HUES64 (cell line): ENCODE results near the gene NXPE1.

Experiments used
- H3K27ac ChIP-seq: 2 replicates; pipeline ENCODE4 v1.7.0; 2013; ENCODE audit warnings: low read depth, low read length, inconsistent platforms
- H3K27me3 ChIP-seq: 2 replicates; pipeline ENCODE4 v1.6.1; 2013; ENCODE audit warnings: mild to moderate bottlenecking, low read length; ENCODE audit not compliant: insufficient read depth
- H3K36me3 ChIP-seq: 2 replicates; pipeline ENCODE4 v1.6.1; 2013; ENCODE audit warnings: mild to moderate bottlenecking, low read length; ENCODE audit not compliant: insufficient read depth
- H3K4me1 ChIP-seq: 2 replicates; pipeline ENCODE4 v1.6.1; 2013; ENCODE audit warnings: mild to moderate bottlenecking, low read length, moderate library complexity; ENCODE audit not compliant: insufficient read depth
- H3K4me3 ChIP-seq: 2 replicates; pipeline ENCODE4 v1.5.1; 2013; ENCODE audit warnings: mild to moderate bottlenecking, low read length, moderate library complexity
- H3K9ac ChIP-seq: 2 replicates; pipeline ENCODE4 v1.6.1; 2013; ENCODE audit warnings: mild to moderate bottlenecking, low read depth, low read length
- H3K9me3 ChIP-seq: 2 replicates; pipeline ENCODE4 v1.6.1; 2013; ENCODE audit warnings: low read depth, low read length; ENCODE audit not compliant: insufficient read depth
- WGBS: fragments of 150-250, 120-280 bp; methylation state at CpG from one replicate; pipeline ENCODE4 v1.1.7; 2013; ENCODE audit warnings: missing lambda C conversion rate; 5-methylcytosine and 5-hydroxymethylcytosine counted together

Gene NXPE1

DNA sequence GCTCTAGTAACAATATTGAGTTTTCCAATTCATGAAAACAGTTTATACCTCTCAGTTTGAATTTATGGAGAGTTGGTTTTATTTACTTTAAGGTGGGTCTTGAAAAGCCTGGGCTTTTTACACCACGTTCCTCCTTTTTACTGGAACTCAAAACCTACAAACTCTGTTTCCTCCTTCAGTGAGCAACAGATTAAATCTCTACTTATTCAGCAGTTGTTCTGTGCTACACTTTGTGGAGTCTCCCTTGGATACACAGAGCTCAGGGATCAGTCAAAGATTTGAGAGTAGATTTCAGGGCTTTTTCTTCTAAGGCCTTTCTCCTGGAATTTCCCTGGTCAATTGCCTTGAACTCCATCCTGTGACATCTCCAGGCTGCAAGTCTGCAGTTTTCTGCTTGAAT is 3.5 kb downstream of the NXPE1 start:
- H3K9ac ChIP-seq, result no peak overlapping the region
- H3K9me3 ChIP-seq, result no peaks in the 10 kb centered on the region
- H3K27ac ChIP-seq, result no peak overlapping the region
- no peaks in the 10 kb centered on the region for H3K36me3 ChIP-seq
- no peak overlapping the region for H3K4me3 ChIP-seq
- WGBS, result 84% methylated on average over 1 of the region's 1 CpG
- peaks cover 7% of the 10 kb centered on the region for H3K4me1 ChIP-seq
- H3K27me3 ChIP-seq, result no peaks in the 10 kb centered on the region

DNA sequence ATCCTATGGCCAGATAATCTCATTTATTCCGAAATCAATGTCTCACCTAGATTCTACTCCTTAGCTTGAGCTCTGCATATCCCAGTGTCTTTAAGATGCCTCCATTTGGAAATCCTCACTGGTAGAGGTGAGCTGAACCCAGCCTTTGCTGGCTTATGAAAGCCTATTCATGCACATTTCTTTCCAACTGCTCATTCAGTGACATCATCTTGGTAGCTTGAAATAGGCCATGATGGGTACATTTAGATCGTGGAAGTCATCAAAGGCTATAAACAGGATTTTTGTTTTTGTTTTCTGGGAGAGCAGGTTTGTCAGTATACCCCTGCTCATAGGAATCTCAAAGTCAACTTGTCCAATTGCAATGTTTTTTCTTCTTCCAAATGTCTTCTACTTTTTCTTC is 6.0 kb downstream of the NXPE1 start:
- H3K9me3 ChIP-seq, result no peaks in the 10 kb centered on the region
- H3K27ac ChIP-seq, result no peak overlapping the region
- no peaks in the 10 kb centered on the region for H3K36me3 ChIP-seq
- no peaks in the 10 kb centered on the region for H3K27me3 ChIP-seq
- no peaks in the 10 kb centered on the region for H3K4me1 ChIP-seq
- no peak overlapping the region for H3K9ac ChIP-seq
- 87% methylated on average over 2 of the region's 2 CpGs for WGBS
- no peak overlapping the region for H3K4me3 ChIP-seq

DNA sequence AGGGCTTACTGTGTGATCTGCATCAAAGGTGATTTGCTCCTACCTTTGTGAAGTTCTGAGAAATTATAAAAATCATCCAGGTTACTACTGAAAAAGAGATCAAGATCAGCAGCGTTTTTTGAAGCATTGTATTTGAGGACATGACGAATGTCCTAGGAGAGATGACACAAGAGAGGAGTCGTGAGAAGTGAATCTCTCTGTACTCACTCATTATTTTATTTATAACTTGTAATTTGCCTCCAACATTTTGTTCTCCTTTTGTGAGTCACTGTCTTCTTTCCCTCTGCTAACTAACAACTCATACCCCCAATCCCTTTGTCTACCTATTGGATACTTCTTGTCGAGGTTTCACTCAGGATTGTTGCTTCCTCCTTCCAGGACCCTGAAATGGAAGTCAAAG is 8.6 kb downstream of the NXPE1 start:
- 95% methylated on average over 4 of the region's 4 CpGs for WGBS
- Histone ChIP-seq H3K9ac (no peak overlapping the region), H3K36me3 (no peaks in the 10 kb centered on the region), H3K27ac (no peak overlapping the region), H3K27me3 (no peaks in the 10 kb centered on the region), H3K4me1 (no peaks in the 10 kb centered on the region), H3K4me3 (no peak overlapping the region), H3K9me3 (no peaks in the 10 kb centered on the region)

DNA sequence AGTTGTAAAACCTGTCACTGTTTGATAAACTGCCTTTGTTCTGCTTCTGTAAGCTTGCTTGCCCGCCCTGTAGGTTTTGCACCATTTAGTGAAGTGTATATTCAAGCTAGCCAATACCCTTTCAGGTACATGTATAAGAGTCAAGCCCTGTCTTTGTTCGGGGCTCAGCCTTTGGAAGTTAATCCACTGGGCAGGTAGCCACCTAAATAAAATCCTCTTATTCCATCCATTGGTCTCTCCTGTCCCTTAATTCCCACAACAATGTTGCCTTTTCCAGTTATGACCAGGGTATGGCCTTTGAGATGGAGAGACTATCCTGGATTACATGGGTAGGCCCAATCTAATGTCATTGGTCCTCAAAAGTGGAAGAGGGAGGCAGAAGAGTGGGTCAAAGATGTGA is 34.0 kb downstream of the NXPE1 start:
- H3K9ac ChIP-seq, result no peak overlapping the region
- no peaks in the 10 kb centered on the region for H3K27me3 ChIP-seq
- no peak overlapping the region for H3K27ac ChIP-seq
- 93% methylated on average over 2 of the region's 2 CpGs for WGBS
- no peaks in the 10 kb centered on the region for H3K4me1 ChIP-seq
- no peak overlapping the region for H3K4me3 ChIP-seq
- H3K9me3 ChIP-seq, result peaks cover 22% of the 10 kb centered on the region
- no peaks in the 10 kb centered on the region for H3K36me3 ChIP-seq

DNA sequence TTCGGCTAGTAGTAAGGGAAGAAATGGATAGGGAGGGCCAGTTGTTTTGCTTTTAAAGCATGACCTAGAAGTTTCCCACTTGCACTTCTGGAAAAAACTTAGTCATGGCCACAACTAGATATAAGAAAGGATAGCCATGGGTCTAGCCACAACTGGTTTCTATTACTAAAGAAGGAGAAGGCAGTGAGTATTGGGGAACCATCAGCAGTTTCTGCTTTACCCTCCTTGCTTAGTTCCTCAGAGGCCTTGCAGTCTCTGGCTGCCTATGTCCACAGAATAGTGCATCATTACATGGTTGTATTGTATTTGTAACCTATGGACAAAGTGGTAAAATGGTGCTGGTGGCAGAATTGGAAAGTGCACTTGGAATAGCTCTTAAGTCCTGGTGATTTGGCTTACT is 35.6 kb downstream of the NXPE1 start:
- 78% methylated on average over 1 of the region's 1 CpG for whole genome bisulfite sequencing
- H3K9ac ChIP-seq, result no peak overlapping the region
- H3K4me3 ChIP-seq, result no peak overlapping the region
- no peak overlapping the region for H3K27ac ChIP-seq
- no peaks in the 10 kb centered on the region for H3K27me3 ChIP-seq
- peaks cover 19% of the 10 kb centered on the region for H3K9me3 ChIP-seq
- H3K4me1 ChIP-seq, result no peaks in the 10 kb centered on the region
- no peaks in the 10 kb centered on the region for H3K36me3 ChIP-seq

DNA sequence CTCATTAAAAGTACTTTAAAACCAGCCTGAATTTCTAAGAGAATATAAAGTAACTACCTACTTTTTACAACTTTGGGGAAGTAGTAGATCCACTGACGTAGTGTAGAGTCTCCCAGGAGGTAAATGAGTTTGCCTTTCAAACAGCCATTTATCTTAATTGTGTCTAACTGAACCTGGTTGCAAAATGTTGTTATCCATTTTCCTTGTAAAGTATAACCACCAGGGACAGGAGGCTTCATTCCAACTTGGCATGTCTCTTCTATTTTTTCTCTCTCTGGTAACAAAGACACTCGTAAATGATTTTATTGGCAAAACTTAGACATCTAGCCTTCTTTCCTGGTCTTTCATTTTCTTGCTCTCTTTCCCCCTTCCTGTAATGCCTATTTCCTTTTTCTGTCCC is 36.9 kb downstream of the NXPE1 start:
- peaks cover 19% of the 10 kb centered on the region for H3K9me3 ChIP-seq
- no peaks in the 10 kb centered on the region for H3K27me3 ChIP-seq
- H3K27ac ChIP-seq, result no peak overlapping the region
- no peak overlapping the region for H3K9ac ChIP-seq
- no peak overlapping the region for H3K4me3 ChIP-seq
- 86% methylated on average over 2 of the region's 2 CpGs for WGBS
- no peaks in the 10 kb centered on the region for H3K4me1 ChIP-seq
- H3K36me3 ChIP-seq, result no peaks in the 10 kb centered on the region

DNA sequence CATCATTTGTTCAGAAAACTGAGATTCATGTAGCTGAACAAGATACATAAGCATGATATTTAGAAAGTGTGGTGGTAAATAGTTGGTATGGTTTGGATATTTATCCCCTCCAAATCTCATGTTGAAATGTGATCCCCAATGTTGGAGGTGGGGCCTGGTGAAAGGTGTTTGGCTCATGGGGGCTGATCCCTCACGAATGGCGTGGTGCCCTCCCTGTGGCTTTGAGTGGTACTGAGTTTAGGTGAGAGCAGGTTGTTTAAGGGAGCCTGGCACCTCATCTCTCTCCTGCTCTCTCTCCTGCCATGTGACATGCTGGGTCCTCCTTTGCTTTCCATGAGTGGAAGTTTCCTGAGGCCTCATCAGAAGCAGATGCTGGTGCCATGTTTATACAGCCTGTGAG is 48.1 kb downstream of the NXPE1 start:
- no peaks in the 10 kb centered on the region for H3K9me3 ChIP-seq
- H3K27ac ChIP-seq, result no peak overlapping the region
- no peak overlapping the region for H3K9ac ChIP-seq
- no peaks in the 10 kb centered on the region for H3K36me3 ChIP-seq
- WGBS, result 95% methylated on average over 2 of the region's 2 CpGs
- no peak overlapping the region for H3K4me3 ChIP-seq
- no peaks in the 10 kb centered on the region for H3K4me1 ChIP-seq
- H3K27me3 ChIP-seq, result no peaks in the 10 kb centered on the region

DNA sequence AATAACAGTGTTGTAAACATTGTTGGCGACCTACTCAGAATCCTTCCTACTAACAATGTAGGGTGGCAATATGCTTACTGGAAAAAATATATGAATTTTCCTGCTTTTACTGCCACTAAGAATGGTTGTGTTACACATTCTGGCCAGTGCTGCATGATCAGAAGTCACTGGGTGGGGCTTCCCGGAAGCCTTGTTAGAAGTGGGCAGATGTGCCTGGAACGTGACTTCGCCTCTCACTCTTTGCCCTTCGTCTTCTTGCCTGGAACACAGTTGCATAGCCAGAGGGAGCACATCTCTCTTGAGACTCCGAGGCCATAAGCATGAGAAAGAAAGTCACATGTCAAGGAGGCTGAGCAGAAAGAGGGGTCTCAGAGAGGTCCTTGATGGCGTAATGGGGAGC is 48.6 kb downstream of the NXPE1 start:
- H3K4me1 ChIP-seq, result no peaks in the 10 kb centered on the region
- H3K36me3 ChIP-seq, result no peaks in the 10 kb centered on the region
- no peak overlapping the region for H3K27ac ChIP-seq
- H3K4me3 ChIP-seq, result no peak overlapping the region
- no peaks in the 10 kb centered on the region for H3K27me3 ChIP-seq
- no peaks in the 10 kb centered on the region for H3K9me3 ChIP-seq
- 97% methylated on average over 7 of the region's 7 CpGs for WGBS
- no peak overlapping the region for H3K9ac ChIP-seq

DNA sequence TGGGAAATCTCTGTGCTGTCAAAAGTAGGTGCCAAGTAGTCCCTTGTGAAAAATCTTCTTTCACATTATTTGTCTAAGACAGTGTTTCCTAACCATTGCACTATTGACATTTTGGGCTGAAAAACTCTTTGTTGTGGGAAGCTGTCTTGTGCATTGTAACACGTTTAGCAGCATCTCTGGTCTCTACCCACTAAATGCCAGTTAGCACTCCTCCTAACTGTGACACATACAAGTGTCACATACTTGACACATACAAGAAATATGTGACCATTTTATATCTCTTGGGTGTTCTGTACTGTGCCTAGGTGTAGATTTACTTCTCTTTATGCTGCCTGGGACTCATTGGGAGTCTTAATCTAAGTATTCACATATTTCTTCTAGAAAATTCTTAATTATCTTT is 57.8 kb downstream of the NXPE1 start:
- H3K9ac ChIP-seq, result no peak overlapping the region
- no peak overlapping the region for H3K27ac ChIP-seq
- 73% methylated on average over 1 of the region's 1 CpG for WGBS
- no peaks in the 10 kb centered on the region for H3K4me1 ChIP-seq
- no peaks in the 10 kb centered on the region for H3K27me3 ChIP-seq
- no peak overlapping the region for H3K4me3 ChIP-seq
- H3K9me3 ChIP-seq, result no peaks in the 10 kb centered on the region
- H3K36me3 ChIP-seq, result no peaks in the 10 kb centered on the region

DNA sequence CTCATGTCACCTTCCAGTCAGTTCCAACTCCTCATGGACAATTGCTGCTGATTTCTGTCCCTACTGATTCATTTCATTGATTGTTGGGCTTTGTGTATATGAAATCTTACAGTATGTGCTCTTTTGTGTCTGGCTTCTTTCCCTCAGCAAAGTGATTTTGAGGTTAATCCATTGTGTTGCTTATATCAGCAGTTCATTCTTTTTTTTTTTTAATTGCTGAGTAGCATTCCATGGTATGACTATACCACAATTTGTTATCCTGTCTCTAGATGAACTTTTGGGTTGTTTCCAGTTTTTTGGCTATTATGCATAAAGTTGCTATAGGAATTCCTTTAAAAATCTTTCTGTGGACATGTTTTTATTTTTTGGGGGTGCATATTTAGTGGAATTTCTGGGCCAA is 59.9 kb downstream of the NXPE1 start:
- no peaks in the 10 kb centered on the region for H3K36me3 ChIP-seq
- no peak overlapping the region for H3K9ac ChIP-seq
- H3K4me3 ChIP-seq, result no peak overlapping the region
- no peaks in the 10 kb centered on the region for H3K4me1 ChIP-seq
- no peaks in the 10 kb centered on the region for H3K27me3 ChIP-seq
- no peaks in the 10 kb centered on the region for H3K9me3 ChIP-seq
- H3K27ac ChIP-seq, result no peak overlapping the region

DNA sequence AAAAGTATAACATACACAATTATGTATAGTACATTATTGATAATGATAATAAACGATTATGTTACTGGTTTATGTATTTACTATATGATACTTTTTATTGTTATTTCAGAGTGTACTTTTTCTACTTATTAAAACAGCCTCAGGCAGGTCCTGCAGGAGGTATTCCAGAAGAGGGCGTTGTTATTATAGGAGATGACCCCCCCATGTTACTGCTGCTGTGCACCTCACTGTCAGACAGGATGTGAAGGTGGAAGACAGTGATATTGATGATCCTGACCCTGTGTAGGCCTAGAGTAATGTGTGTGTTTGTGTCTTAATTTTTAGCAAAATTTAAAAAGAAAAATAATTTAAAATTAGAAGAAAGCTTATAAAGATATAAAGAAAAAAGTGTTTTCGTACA is 62.8 kb downstream of the NXPE1 start:
- Histone ChIP-seq H3K36me3 (no peaks in the 10 kb centered on the region), H3K9me3 (no peaks in the 10 kb centered on the region), H3K9ac (no peak overlapping the region), H3K27ac (no peak overlapping the region), H3K4me1 (no peaks in the 10 kb centered on the region), H3K4me3 (no peak overlapping the region), H3K27me3 (no peaks in the 10 kb centered on the region)
- 88% methylated on average over 1 of the region's 3 CpGs for WGBS

DNA sequence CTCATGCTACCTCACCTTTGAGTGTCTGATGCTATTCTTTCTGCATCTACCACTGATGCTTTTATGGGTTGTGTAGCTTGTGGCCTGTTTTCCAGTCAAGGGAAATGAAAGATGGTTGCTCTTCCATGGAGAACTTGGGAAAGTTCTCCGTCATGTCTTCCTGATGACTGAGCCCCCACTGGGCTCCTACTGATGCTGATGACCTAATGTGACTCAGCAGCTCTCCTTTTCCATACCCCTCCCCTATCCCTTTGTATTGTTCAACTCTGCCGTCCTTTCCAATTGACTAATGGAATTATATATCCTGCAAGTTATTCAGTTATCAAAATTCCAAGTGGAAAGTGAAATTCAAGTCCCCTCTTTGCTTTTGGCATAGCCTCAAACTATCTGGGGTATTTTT is 75.8 kb downstream of the NXPE1 start:
- no peaks in the 10 kb centered on the region for H3K36me3 ChIP-seq
- H3K27ac ChIP-seq, result no peak overlapping the region
- WGBS, result 88% methylated on average over 2 of the region's 2 CpGs
- no peaks in the 10 kb centered on the region for H3K9me3 ChIP-seq
- no peak overlapping the region for H3K4me3 ChIP-seq
- no peaks in the 10 kb centered on the region for H3K27me3 ChIP-seq
- no peak overlapping the region for H3K9ac ChIP-seq
- H3K4me1 ChIP-seq, result peaks cover 40% of the 10 kb centered on the region
